ENCODE measurements around the gene RALBP1. TPM values are rescaled to one million over a fixed set of nuclear protein-coding genes. Genes with fewer than 3 reads are reported as not detected.

Gene RALBP1
- total and polyA plus RNA-seq, 9 of the 15 experiments (the other 6 are each of a cell fraction or from before 2014, with no cell fraction given): 10.9 to 70.0 (median 61.3) TPM

DNA sequence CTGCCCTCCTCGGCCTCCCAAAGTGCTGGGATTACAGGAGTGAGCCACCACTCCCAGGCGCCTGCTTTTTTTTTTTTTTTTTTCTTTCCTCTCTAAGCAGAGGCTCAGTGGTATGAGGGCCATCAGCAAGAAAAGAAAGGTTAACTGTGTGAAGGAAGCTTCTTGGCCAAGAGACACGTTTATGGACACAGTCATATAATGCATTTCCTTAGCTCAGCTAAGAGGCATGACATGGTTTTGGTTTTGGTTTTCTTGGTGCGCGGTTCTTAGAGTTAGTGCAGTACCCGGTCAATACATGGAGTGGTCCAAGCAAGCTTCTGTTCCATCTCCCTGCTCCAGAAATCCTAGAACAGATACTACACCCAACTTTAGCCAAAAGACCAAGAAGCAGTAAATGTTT lies 42.6 kb downstream of the RALBP1 start:
- peaks cover 68% of the 10 kb centered on the region for H3K36me3 ChIP-seq (ENCODE audit: control insufficient read depth, insufficient read depth, low read length)
- no peak overlapping the region for H2AFZ ChIP-seq (ENCODE audit: low read depth, low read length)
- no peaks in the 10 kb centered on the region for H3K9me1 ChIP-seq (ENCODE audit: control insufficient read depth, insufficient read depth, low read length)
- no peak for FAIRE-seq
- no peak overlapping the region for H3K9ac ChIP-seq (ENCODE audit: insufficient read depth in 1 of 2, low read depth in 2 of 2, low read length in 2 of 2)
- H3K4me1 ChIP-seq (replicated peaks in 1 of 2; ENCODE audit: control insufficient read depth in 2 of 2, insufficient read depth in 2 of 2, low read length in 2 of 2): no peaks in the 10 kb centered on the region
- H3K9me3 ChIP-seq (replicated peaks; ENCODE audit: control insufficient read depth, insufficient read depth, low read depth, low read length): no peaks in the 10 kb centered on the region
- DNase-seq (ENCODE audit: extremely low read depth in 1 of 4, low spot score in 3 of 4): no peak
- no peak for TF ChIP-seq ILF3 (IDR thresholded peaks at IDR 0.05; ENCODE audit: borderline replicate concordance)
- TF ChIP-seq ZNF134 (CRISPR knock-in tag; conservative IDR thresholded peaks at IDR 0.05): no peak
- TF ChIP-seq KAT2B (IDR thresholded peaks at IDR 0.05; ENCODE audit: low read depth, low read length): no peak
- in situ Hi-C loops (cut with MboI) (loop anchor here (25.0 kb wide), 1 partner anchor 856 kb away; no protein-coding TSS in a partner anchor), intact Hi-C loops (cut with micrococcal nuclease) (loop anchor here (2.0 to 10.0 kb wide), 2 partner anchors 373 to 445 kb away; no protein-coding TSS in a partner anchor)
- no peak overlapping the region for H3K4me3 ChIP-seq
- H4K20me1 ChIP-seq (replicated peaks; ENCODE audit: control insufficient read depth, insufficient read depth, low read length): no peaks in the 10 kb centered on the region
- H3K4me2 ChIP-seq (ENCODE audit: insufficient read depth, low read length): no peak overlapping the region
- no peak for ATAC-seq
- peaks cover 21% of the 10 kb centered on the region; the same call in 2 of the 3 replicates for H3K79me2 ChIP-seq (ENCODE audit: control insufficient read depth, insufficient read depth, low read length)
- 89% methylated on average over 5 of the region's 6 CpGs for WGBS (ENCODE audit: insufficient coverage, low coverage, missing lambda C conversion rate)
- no peak overlapping the region for H3K27ac ChIP-seq (ENCODE audit: extremely low read depth, low read depth, low read length)
- ChIA-PET CTCF (ENCODE audit: low intra/inter-chr PET ratio) (no interaction called here), POLR2A (interaction anchor here (0.5 to 1.1 kb wide), 2 partner anchors 27 to 182 kb away, joined by 3 read pairs; no protein-coding TSS in a partner anchor)
- BruUV-seq (replicated peaks): no TSS peak
- H3K27me3 ChIP-seq (ENCODE audit: control insufficient read depth in 2 of 2, insufficient read depth in 2 of 2, low read length in 2 of 2): no peaks in the 10 kb centered on the region

DNA sequence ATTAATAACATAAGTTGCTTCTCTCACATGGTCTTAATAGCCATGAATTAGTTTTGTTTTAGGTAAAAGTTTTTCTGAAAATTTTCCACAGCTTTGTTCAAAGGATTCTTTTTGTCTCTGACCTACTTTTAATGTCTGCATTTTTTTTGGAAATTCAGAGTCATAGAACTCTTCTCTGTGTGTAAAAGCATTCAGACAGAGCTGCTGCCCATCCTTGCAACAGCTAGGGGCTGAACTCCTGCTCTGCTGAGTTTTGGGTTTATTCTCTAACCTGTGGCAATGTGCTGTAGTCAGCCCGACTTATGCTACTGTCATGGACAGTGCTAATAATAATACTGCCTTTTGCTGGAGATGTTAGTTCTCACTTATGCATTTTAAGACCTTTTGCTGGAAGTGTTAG lies 44.1 kb downstream of the RALBP1 start:
- no TSS peak for BruUV-seq (replicated peaks)
- no peak overlapping the region for H2AFZ ChIP-seq (ENCODE audit: low read depth, low read length)
- no peak for ATAC-seq
- in situ Hi-C loops (cut with MboI) (loop anchor here (25.0 kb wide), 1 partner anchor 857 kb away; no protein-coding TSS in a partner anchor), intact Hi-C loops (cut with micrococcal nuclease) (loop anchor here (10.0 kb wide), 1 partner anchor 375 kb away; no protein-coding TSS in a partner anchor)
- no peak for FAIRE-seq
- no peaks in the 10 kb centered on the region for H3K9me3 ChIP-seq (replicated peaks; ENCODE audit: control insufficient read depth, insufficient read depth, low read depth, low read length)
- no peak for DNase-seq (ENCODE audit: extremely low read depth in 1 of 4, low spot score in 3 of 4)
- H3K79me2 ChIP-seq (ENCODE audit: control insufficient read depth, insufficient read depth, low read length): peaks cover 20% of the 10 kb centered on the region; the same call in 2 of the 3 replicates
- H3K9ac ChIP-seq (ENCODE audit: insufficient read depth in 1 of 2, low read depth in 2 of 2, low read length in 2 of 2): no peak overlapping the region
- WGBS (ENCODE audit: insufficient coverage, low coverage, missing lambda C conversion rate): 94% methylated on average over 1 of the region's 1 CpG
- H3K9me1 ChIP-seq (ENCODE audit: control insufficient read depth, insufficient read depth, low read length): no peaks in the 10 kb centered on the region
- CTCF ChIA-PET (ENCODE audit: low intra/inter-chr PET ratio): no interaction called here
- H3K36me3 ChIP-seq (ENCODE audit: control insufficient read depth, insufficient read depth, low read length): peaks cover 67% of the 10 kb centered on the region
- POLR2A ChIA-PET: interaction anchor here (1.4 kb wide), 1 partner anchor 10 kb away, joined by 3 read pairs; no protein-coding TSS in a partner anchor
- H3K27me3 ChIP-seq (ENCODE audit: control insufficient read depth in 2 of 2, insufficient read depth in 2 of 2, low read length in 2 of 2): no peaks in the 10 kb centered on the region
- H3K4me2 ChIP-seq (ENCODE audit: insufficient read depth, low read length): no peak overlapping the region
- H3K4me1 ChIP-seq (replicated peaks in 1 of 2; ENCODE audit: control insufficient read depth in 2 of 2, insufficient read depth in 2 of 2, low read length in 2 of 2): no peaks in the 10 kb centered on the region
- H4K20me1 ChIP-seq (replicated peaks; ENCODE audit: control insufficient read depth, insufficient read depth, low read length): no peaks in the 10 kb centered on the region
- H3K27ac ChIP-seq (ENCODE audit: extremely low read depth, low read depth, low read length): no peak overlapping the region
- H3K4me3 ChIP-seq: no peak overlapping the region
- TF ChIP-seq MED1 (CRISPR knock-in tag; IDR thresholded peaks at IDR 0.05; ENCODE audit: borderline replicate concordance) (no peak), PHB2 (IDR thresholded peaks at IDR 0.05; ENCODE audit: low read depth) (no peak), TAF7 (tag; IDR thresholded peaks at IDR 0.05) (no peak), SIN3A (IDR thresholded peaks at IDR 0.05; ENCODE audit: borderline replicate concordance in 2 of 2, control insufficient read depth in 1 of 2, low read depth in 2 of 2, low read length in 2 of 2) (no peak), HDGF (IDR thresholded peaks at IDR 0.05) (no peak), RBM22 (IDR thresholded peaks at IDR 0.05; ENCODE audit: low read depth, low read length, poor library complexity, severe bottlenecking) (no peak), ILF3 (IDR thresholded peaks at IDR 0.05; ENCODE audit: borderline replicate concordance) (no peak), FUS (optimal IDR thresholded peaks at IDR 0.05; ENCODE audit: low read depth, low read length) (no peak), ESRRA (IDR thresholded peaks at IDR 0.05; ENCODE audit: borderline replicate concordance, low read depth) (no peak), BCOR (IDR thresholded peaks at IDR 0.05) (no peak), GABPA (tag; conservative IDR thresholded peaks at IDR 0.05; ENCODE audit: low read depth) (no peak)
- TF ChIP-seq, protein P1, sequence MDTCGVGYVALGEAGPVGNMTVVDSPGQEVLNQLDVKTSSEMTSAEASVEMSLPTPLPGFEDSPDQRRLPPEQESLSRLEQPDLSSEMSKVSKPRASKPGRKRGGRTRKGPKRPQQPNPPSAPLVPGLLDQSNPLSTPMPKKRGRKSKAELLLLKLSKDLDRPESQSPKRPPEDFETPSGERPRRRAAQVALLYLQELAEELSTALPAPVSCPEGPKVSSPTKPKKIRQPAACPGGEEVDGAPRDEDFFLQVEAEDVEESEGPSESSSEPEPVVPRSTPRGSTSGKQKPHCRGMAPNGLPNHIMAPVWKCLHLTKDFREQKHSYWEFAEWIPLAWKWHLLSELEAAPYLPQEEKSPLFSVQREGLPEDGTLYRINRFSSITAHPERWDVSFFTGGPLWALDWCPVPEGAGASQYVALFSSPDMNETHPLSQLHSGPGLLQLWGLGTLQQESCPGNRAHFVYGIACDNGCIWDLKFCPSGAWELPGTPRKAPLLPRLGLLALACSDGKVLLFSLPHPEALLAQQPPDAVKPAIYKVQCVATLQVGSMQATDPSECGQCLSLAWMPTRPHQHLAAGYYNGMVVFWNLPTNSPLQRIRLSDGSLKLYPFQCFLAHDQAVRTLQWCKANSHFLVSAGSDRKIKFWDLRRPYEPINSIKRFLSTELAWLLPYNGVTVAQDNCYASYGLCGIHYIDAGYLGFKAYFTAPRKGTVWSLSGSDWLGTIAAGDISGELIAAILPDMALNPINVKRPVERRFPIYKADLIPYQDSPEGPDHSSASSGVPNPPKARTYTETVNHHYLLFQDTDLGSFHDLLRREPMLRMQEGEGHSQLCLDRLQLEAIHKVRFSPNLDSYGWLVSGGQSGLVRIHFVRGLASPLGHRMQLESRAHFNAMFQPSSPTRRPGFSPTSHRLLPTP (IDR thresholded peaks at IDR 0.05; ENCODE audit: borderline replicate concordance, extremely low read depth, insufficient read length): no peak

Measured in K562 (cell line).